Putamen (tissue), 1 donor: ENCODE results near the gene PIP4K2B.

Experiments used
- DNase-seq: peaks from one replicate; pipeline ENCODE4 v3.0.0-alpha.2; 2016; ENCODE audit warnings: low spot score

The PIP4K2B gene

DNA sequence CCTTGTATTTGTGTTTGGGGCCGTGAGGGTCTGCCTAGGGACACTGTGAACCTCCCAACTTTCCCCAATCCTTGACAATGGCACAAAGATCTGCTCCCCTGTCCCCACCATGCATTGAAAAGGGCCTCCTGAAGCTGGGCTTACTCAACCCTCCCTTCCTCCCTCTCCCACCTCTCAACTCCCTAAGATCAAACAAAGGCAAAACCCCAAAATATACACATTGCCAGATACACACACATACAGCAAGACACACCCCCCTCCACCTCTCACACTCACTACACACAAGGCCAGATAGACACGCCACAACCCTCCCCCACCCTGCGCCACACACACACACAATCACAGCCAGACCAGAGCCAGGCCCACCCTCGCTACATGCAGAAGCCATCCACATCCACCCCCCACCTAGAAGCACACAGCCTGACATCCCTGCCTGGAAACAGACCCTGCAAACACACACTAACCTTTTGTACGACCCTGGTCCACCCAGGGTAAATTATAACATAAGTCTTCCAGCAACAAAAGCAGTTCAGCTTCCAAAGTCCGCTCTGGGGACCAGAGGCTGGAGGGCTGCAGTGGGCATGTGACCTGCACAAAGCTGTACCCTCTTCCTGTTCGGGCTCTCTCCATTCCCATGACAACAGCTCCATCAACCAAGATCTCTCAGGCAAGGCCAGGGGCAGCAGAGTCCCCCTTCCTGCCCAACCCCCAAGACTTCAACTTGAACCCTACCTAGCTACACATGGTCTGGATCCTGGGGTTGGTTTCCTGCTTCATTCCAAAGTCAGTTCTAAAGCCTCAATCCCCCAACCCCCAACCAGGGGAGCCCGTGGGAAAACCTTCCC is 53.1 kb downstream of the PIP4K2B start:
- no peak for DNase-seq

- DNase-seq = no peak
These were observed 53.8 kb downstream of the PIP4K2B start for GRCh38 chr17:38745545-38745944.

- no peak for DNase-seq
These were observed 55.7 kb downstream of the PIP4K2B start for GRCh38 chr17:38743556-38744171.

DNA sequence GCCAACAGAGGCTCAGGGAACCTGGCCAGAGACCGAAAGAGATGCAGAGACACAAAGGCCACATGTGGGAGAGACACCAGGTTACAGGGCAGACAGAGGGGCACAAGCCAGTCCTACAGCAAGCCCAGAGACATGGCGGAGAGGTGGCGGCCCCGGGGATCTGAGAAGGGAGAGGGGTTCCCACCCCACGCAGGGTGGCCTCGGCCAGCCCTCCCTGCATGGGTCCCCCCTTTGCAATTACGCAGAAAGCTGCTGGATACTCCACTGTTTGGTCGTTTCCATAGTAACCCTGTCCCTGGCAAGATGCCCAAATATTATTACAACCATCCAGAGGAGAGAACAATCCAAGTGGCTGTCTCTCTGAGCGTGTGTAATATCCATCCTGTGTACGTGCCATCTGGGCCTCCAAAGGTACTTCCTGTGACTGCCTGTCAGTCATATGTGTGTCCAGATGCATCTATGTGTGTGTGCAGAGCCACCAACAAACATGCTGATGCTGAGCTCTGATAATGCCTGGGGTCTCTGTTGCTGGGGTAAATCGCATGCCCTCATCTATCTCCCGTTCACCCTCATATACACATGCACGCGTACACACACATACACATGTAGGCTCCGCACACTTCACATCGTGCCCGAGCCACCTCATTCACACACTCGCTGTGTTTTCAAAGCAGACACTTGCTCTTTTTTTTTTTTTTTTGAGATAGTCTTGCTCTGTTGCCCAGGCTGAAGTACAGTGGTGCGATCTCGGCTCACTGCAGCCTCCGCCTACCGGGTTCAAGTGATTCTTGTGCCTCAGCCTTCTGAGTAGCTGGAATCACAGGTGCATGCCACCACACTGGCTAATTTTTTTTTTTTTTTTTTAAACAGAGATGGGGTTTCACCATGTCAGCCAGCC is 56.7 kb downstream of the PIP4K2B start:
- no peak for DNase-seq

DNA sequence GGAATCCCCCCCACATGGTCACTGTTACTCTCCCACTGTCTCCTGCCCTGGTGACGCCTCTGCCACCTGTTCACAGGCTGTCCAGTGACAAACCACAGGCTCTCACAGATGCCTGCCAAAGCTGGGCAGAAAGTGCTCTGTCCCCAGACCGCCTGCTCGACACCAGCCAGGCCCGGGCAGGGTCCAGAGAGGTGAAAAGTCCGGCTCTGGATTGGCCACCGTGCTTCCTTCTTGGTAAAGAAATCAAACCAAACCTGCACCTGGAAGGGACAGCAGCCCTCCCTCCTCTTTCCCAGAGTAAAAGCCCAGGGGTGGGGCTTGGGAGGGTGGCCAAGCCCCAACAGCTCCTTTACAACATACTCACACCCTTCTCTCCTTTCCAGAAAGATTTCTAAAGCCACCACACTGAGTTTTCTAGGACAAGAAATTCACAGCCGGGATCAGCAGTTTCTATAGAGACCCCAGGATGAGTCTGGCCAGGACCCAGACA is 57.4 kb downstream of the PIP4K2B start:
- DNase-seq = no peak

DNA sequence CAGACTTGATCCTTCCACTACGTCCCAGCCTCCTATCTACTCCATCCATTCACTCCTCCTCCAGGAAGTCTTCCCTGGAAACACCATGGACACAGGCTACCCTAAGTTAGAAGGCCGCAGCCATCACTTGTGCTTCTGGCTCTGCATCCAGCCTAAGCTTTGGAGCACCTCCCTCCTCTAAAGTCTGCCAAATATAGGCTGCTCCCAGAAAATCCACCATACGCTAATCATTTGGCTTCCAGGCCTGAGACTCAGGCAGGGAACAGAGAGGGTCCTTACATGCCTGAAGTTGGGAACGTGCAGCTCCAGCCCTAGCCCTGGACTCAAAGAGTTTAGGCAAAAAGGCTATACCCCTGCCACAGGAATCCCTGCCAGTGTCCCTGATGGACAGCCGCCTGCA is 57.9 kb downstream of the PIP4K2B start:
- no peak for DNase-seq

GRCh38 chr17:38740806-38741205 is 58.5 kb downstream of the PIP4K2B start:
- no peak for DNase-seq

DNA sequence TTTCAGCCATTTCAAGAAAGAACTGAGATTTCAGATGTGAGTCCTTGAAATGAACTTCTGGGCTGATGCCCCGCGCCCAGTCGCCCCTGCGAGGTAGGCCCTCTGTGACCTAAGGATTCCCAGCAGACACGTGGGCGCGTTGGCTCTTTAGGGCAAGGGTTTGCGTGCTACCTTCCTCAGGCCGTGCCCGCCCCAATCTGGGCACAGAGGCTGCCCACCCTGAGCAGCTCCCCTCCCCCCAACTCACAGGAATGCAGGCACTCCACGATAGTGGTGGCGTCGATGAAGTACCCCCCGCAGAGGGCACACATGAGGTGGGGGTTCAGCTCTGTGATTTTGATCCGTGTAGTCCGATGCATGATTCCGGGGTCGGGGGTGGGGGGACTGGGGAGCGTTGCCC is 59.3 kb downstream of the PIP4K2B start:
- no peak for DNase-seq

DNA sequence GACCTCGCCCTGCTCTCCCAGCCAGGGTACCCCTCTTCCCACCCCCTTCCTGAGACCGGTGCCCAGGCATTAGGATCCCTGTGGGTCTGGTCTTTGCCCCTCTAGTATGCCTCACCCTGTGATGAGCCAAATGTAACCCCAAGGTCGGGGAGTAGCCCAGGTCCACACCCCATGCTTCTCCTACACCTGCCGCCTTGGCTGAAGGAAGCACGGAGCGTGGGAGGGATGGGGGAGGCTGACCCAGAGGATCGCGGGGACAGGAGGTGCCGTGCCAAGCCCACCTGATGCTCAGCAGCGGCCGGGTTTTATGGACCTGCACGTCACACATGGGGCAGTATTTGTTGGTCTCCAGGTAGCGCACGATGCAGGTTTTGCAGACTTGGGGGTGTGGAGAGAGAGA is 60.1 kb downstream of the PIP4K2B start:
- DNase-seq = no peak

DNA sequence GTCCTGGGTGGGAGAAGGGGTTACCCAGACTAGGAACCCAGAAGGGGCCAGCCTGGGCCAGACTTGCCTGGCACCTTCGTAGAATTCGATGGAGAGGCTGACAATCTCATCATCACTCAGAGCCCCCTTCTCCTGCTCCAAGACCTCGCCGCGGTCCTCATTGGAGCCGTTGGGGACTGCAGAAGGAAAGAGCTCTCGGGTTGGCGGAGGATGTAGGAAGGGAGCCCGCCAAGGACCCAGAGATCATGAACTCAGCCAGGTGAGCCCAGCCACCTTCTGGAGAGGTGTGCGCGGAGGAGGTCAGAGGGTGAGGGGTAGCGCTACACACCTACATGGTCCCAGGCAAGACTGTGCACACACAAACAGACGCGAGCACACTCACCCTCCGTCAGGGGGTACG is 60.7 kb downstream of the PIP4K2B start:
- DNase-seq = no peak

DNA sequence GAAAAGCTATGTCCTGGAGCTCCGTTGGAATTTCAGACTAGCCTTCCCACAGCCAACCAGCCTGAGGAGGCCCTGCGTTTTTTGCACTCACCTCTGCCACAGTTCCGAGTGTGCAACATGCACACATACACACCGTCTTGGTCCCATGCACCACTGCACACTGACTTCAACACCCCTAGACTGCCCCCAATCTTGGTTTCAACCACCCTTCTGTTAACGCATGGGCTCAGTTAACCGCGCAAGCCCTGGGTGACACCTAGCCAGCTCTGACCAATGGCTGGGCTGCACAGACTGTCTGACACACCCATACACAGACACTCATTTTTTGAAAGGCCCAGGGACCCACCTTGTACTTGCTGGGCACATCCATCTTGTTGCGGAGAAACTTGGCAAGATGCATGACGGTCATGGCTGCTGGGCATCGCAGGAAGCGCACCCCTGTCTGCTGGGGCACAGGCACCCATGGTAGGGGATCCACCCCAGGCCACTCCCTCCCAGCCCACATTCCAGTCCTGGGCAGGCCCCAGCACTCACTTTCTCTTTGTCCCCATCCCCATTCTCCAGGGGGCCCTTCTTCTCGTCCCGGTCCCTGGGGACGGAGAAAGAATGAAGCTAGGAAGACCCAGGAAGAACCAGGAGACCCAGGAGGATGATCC is 61.2 kb downstream of the PIP4K2B start:
- DNase-seq = no peak

- DNase-seq = no peak
These were observed 64.0 kb downstream of the PIP4K2B start for GRCh38 chr17:38735161-38735997.

DNA sequence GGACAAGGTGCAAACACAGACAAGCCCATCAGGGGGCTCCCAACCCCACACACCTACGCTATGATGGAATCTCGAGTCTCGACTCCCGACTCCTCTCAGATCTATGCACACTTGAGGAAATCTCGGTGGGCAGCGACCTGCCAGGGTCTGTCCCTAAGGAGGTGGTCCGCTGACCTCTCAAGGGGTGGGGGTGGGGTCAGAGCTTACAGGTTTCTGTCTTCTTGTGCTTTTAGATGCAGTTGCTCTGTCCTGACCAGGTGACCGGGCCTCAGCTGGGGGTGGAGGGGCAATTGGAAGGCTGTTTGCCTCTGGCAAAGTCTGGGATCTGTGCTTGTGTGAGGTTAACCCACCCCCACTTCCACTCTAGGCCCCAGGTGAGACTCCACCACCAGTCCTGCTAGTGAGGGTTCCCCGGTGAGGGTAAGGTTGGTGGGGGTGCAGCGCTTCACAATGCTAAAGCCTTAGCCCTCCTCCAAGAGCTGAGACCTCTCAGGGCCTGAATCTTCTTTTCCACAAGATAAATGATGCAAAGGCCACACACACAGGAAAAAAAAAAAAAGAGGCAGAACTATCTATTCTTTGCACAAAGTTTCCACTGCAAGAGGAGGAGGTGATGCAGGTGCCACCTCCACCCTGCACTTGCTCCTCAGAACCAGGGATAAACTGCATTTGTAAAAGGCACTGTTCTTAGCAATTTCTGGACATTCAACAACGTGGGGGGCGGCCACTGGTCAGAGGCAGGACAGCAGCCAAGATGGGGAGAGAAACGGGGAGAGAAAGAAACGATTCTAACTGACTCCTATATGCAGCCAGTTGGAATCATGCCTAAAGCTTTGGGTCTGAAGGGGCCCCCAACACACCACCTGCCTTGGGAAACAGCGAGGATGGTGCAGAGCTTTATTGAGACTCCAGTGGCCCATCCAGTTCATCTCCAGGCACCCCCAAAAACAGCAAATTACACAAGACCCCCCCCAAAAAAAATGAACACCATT is 65.1 kb downstream of the PIP4K2B start:
- no peak for DNase-seq

GRCh38 chr17:38733282-38733981 is 65.9 kb downstream of the PIP4K2B start:
- no peak for DNase-seq

- no peak for DNase-seq
These were observed 66.7 kb downstream of the PIP4K2B start for GRCh38 chr17:38732376-38733281.

DNA sequence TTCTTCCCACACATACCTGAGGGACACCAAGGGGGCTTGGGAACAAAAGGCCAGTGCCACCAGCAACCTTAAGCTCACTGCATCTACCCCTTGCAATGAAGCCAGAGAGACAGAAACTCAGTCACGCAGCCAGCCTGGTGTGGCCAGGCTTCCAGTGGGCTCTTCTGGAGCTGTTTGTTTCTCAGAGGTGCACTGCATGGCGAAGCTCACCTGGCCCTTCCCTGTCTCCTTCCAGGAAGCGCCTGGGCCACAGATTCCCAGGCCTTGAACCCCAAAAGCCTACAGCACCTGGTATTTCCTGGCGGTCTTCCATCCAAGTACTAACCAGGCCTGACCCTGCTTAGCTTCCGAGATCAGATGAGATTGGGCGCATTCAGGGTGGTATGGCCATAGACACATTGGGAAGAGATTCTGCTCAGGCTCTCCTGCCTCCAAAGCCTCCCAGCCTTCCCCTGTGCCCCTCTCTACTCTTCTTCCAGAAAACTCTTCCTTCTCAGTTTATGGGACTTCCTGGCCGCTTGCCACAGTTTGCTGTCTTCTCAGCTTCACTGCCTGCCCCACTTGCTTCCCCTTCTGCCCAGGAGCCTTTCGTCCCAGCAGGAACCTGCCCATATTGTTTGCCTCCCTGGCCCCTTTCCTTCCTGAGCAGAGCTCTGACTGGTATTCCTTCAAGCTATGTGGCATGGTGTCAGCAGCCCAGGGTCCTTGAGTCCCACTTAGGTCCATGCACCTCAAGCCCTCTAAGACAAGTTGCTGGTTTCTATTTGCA is 67.6 kb downstream of the PIP4K2B start:
- no peak for DNase-seq
